Measurements from ENCODE around the gene RSBN1L.

DNA sequence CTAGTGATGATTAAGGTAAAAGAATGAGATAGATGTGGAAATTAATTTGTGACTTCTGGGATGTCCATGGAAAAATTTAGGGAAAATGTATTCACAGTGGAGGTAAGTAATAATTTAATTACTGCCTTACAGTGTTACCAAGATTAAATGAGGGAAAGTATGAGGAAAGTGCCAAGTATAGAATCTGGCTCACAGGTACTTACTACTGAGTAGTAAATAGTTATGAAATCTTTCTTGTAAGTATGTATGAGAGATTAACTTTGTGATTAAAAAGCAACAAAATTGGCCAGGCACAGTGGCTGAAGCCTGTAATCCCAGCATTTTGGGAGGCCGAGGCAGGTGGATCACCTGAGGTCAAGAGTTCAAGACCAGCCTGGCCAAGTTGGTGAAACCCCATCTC is 42.1 kb downstream of the RSBN1L start:
- TF ChIP-seq, protein P1, sequence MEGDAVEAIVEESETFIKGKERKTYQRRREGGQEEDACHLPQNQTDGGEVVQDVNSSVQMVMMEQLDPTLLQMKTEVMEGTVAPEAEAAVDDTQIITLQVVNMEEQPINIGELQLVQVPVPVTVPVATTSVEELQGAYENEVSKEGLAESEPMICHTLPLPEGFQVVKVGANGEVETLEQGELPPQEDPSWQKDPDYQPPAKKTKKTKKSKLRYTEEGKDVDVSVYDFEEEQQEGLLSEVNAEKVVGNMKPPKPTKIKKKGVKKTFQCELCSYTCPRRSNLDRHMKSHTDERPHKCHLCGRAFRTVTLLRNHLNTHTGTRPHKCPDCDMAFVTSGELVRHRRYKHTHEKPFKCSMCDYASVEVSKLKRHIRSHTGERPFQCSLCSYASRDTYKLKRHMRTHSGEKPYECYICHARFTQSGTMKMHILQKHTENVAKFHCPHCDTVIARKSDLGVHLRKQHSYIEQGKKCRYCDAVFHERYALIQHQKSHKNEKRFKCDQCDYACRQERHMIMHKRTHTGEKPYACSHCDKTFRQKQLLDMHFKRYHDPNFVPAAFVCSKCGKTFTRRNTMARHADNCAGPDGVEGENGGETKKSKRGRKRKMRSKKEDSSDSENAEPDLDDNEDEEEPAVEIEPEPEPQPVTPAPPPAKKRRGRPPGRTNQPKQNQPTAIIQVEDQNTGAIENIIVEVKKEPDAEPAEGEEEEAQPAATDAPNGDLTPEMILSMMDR (conservative IDR thresholded peaks at IDR 0.05): no peak
- TF ChIP-seq ZFX (IDR thresholded peaks at IDR 0.05): no peak
